Measurements from ENCODE around the gene FAM228B.
"Not testable (repeated sequence)": the region's sequence is repeated elsewhere in the genome, so short reads cannot be mapped to it uniquely, and the experiment has no call there.

FAM228B gene

GRCh38 chr2:24123195-24123921 is at the start of gene FAM228B, which contains the start of gene PFN4:
Gene FAM228B, plus strand, starts transcription at chr2:24123469. Its CDS starts 893 bp downstream, at chr2:24124362.
Gene PFN4, minus strand, starts transcription at chr2:24123334. Its CDS starts 799 bp downstream, at chr2:24122535.
- peak; percentile 96 for DNase-seq

GRCh38 chr2:24073816-24074215 is 49.5 kb upstream of the FAM228B start:
- DNase-seq, result no peak

GRCh38 chr2:24075259-24075658 is 48.0 kb upstream of the FAM228B start:
- DNase-seq, result no peak

GRCh38 chr2:24075915-24076848 is 47.1 kb upstream of the FAM228B start, which contains the start of gene SF3B6:
Gene SF3B6, minus strand, starts transcription at chr2:24076326. Its CDS starts 97 bp downstream, at chr2:24076229.
- peak; percentile 100 for DNase-seq

- peak; percentile 72 for DNase-seq
Measured at GRCh38 chr2:24076849-24077534, 46.3 kb upstream of the FAM228B start.

- no peak for DNase-seq
Measured at GRCh38 chr2:24077535-24077877, 45.8 kb upstream of the FAM228B start.

- peak; percentile 42 for DNase-seq
Measured at GRCh38 chr2:24077879-24078278, 45.4 kb upstream of the FAM228B start.

GRCh38 chr2:24080701-24081100 is 42.6 kb upstream of the FAM228B start:
- no peak for DNase-seq

- DNase-seq, result no peak
Measured at GRCh38 chr2:24082787-24083566, 40.3 kb upstream of the FAM228B start.

GRCh38 chr2:24083567-24084385 is 39.5 kb upstream of the FAM228B start:
- peak; percentile 98 for DNase-seq

- DNase-seq, result peak; percentile 93
Measured at GRCh38 chr2:24084386-24085199, 38.7 kb upstream of the FAM228B start, which contains the start of gene TP53I3. Gene TP53I3, minus strand, starts transcription at chr2:24084834. Its CDS starts 508 bp downstream, at chr2:24084326.

GRCh38 chr2:24085200-24085489 is 38.1 kb upstream of the FAM228B start:
- DNase-seq, result peak; percentile 69

GRCh38 chr2:24086241-24086640 is 37.0 kb upstream of the FAM228B start:
- no peak for DNase-seq

- DNase-seq, result no peak
Measured at GRCh38 chr2:24087032-24087431, 36.2 kb upstream of the FAM228B start.

- DNase-seq, result no peak
Measured at GRCh38 chr2:24088821-24089359, 34.4 kb upstream of the FAM228B start.

GRCh38 chr2:24093270-24093669 is 30.0 kb upstream of the FAM228B start:
- DNase-seq, result not testable (repeated sequence)

- not testable (repeated sequence) for DNase-seq
Measured at GRCh38 chr2:24095171-24095677, 28.0 kb upstream of the FAM228B start.

GRCh38 chr2:24100732-24101131 is 22.5 kb upstream of the FAM228B start:
- not testable (repeated sequence) for DNase-seq

GRCh38 chr2:24101992-24102391 is 21.3 kb upstream of the FAM228B start:
- DNase-seq, result no peak

- DNase-seq, result no peak
Measured at GRCh38 chr2:24102677-24103076, 20.6 kb upstream of the FAM228B start.

All from hematopoietic multipotent progenitor cell treated with erythropoietin and hydrocortisone succinate and interleukin-3 and kit ligand, for 4 days (in vitro differentiated cells).